ENCODE results near the gene UBFD1. TPM values are rescaled to one million over a fixed set of nuclear protein-coding genes. Genes with fewer than 3 reads are reported as not detected.
"Not testable (repeated sequence)": the region's sequence is repeated elsewhere in the genome, so short reads cannot be mapped to it uniquely, and the experiment has no call there.

UBFD1 gene
- total RNA-seq, 2 experiments from 2014 or later = 51.8 to 54.1 TPM

GRCh38 chr16:23539984-23540816 is 17.3 kb upstream of the UBFD1 start:
- no peak for DNase-seq
- intact Hi-C loops (cut with micrococcal nuclease) = no loop called here
- H3K4me1 Mint-ChIP-seq (ENCODE audit: low read depth) = peaks cover 8% of the 10 kb centered on the region
- no peaks in the 10 kb centered on the region for H3K27me3 Mint-ChIP-seq
- no peak overlapping the region for H3K27ac Mint-ChIP-seq
- POLR2A ChIA-PET = interaction anchor here (0.9 to 1.4 kb wide), 3 partner anchors 12 to 26 kb away, joined by 3 to 5 read pairs (median 3); no protein-coding TSS in a partner anchor
- H3K4me3 Mint-ChIP-seq = no peak overlapping the region
- CTCF ChIA-PET = interaction anchor here (0.7 to 1.6 kb wide), 4 partner anchors 12 to 512 kb away, joined by 3 to 5 read pairs (median 3); no protein-coding TSS in a partner anchor
- peaks cover 23% of the 10 kb centered on the region for H3K36me3 Mint-ChIP-seq (ENCODE audit: low read depth)
- no peaks in the 10 kb centered on the region for H3K9me3 Mint-ChIP-seq
- no peak for TF ChIP-seq CTCF (IDR thresholded peaks at IDR 0.05)
- no peak for ATAC-seq

- CTCF ChIA-PET = interaction anchor here (1.1 kb wide), 1 partner anchor 18 kb away, joined by 3 read pairs; no protein-coding TSS in a partner anchor
- H3K4me1 Mint-ChIP-seq (ENCODE audit: low read depth); ATAC-seq; DNase-seq; H3K4me3 Mint-ChIP-seq; H3K27me3 Mint-ChIP-seq; H3K9me3 Mint-ChIP-seq; H3K27ac Mint-ChIP-seq; intact Hi-C loops (cut with micrococcal nuclease): not testable (repeated sequence)
- peaks cover 20% of the 10 kb centered on the region for H3K36me3 Mint-ChIP-seq (ENCODE audit: low read depth)
- POLR2A ChIA-PET = interaction anchor here (0.9 to 1.0 kb wide), 2 partner anchors 13 to 27 kb away, joined by 3 to 5 read pairs; no protein-coding TSS in a partner anchor
Measured at GRCh38 chr16:23540817-23541178, 16.7 kb upstream of the UBFD1 start.

- ATAC-seq (no peak), DNase-seq (no peak)
- POLR2A ChIA-PET = no interaction called here
- H3K27me3 Mint-ChIP-seq = no peaks in the 10 kb centered on the region
- no peak overlapping the region for H3K4me3 Mint-ChIP-seq
- intact Hi-C loops (cut with micrococcal nuclease) = no loop called here
- H3K4me1 Mint-ChIP-seq (ENCODE audit: low read depth) = no peaks in the 10 kb centered on the region
- H3K27ac Mint-ChIP-seq = no peak overlapping the region
- CTCF ChIA-PET = no interaction called here
- no peaks in the 10 kb centered on the region for H3K9me3 Mint-ChIP-seq
- no peak for TF ChIP-seq CTCF (IDR thresholded peaks at IDR 0.05)
- peaks cover 31% of the 10 kb centered on the region for H3K36me3 Mint-ChIP-seq (ENCODE audit: low read depth)
Measured at GRCh38 chr16:23544436-23544835, 13.1 kb upstream of the UBFD1 start.

- peaks cover 4% of the 10 kb centered on the region for H3K4me1 Mint-ChIP-seq (ENCODE audit: low read depth)
- H3K9me3 Mint-ChIP-seq = no peaks in the 10 kb centered on the region
- peaks cover 37% of the 10 kb centered on the region for H3K36me3 Mint-ChIP-seq (ENCODE audit: low read depth)
- H3K27me3 Mint-ChIP-seq = no peaks in the 10 kb centered on the region
- POLR2A ChIA-PET = interaction anchor here (1.2 to 1.3 kb wide), 3 partner anchors 15 to 38 kb away, joined by 3 read pairs; no protein-coding TSS in a partner anchor
- intact Hi-C loops (cut with micrococcal nuclease) = no loop called here
- no peak overlapping the region for H3K4me3 Mint-ChIP-seq
- ATAC-seq (no peak), DNase-seq (no peak)
- no peak overlapping the region for H3K27ac Mint-ChIP-seq
- no peak for TF ChIP-seq CTCF (IDR thresholded peaks at IDR 0.05)
- CTCF ChIA-PET = no interaction called here
Measured at GRCh38 chr16:23549938-23550337, 7.6 kb upstream of the UBFD1 start.

GRCh38 chr16:23552161-23552560 is 5.4 kb upstream of the UBFD1 start:
- ChIA-PET CTCF (no interaction called here), POLR2A (no interaction called here)
- DNase-seq = no peak
- TF ChIP-seq CTCF (IDR thresholded peaks at IDR 0.05) = no peak
- no peak overlapping the region for H3K4me3 Mint-ChIP-seq
- intact Hi-C loops (cut with micrococcal nuclease) = no loop called here
- H3K36me3 Mint-ChIP-seq (ENCODE audit: low read depth) = peaks cover 40% of the 10 kb centered on the region
- ATAC-seq = no peak
- no peaks in the 10 kb centered on the region for H3K9me3 Mint-ChIP-seq
- H3K27me3 Mint-ChIP-seq = no peaks in the 10 kb centered on the region
- no peak overlapping the region for H3K27ac Mint-ChIP-seq
- peaks cover 21% of the 10 kb centered on the region for H3K4me1 Mint-ChIP-seq (ENCODE audit: low read depth)

Measured in activated CD8-positive, alpha-beta T cell treated with anti-CD3 and anti-CD28 coated beads for 36 hours (primary cell).